ENCODE results near the gene PSMD4.
"Not testable (repeated sequence)": the region's sequence is repeated elsewhere in the genome, so short reads cannot be mapped to it uniquely, and the experiment has no call there.

The PSMD4 gene

GRCh38 chr1:151267760-151268159, 13.2 kb downstream of the PSMD4 start:
- H3K4me3 ChIP-seq: no peak overlapping the region
- no peak overlapping the region for H3K27ac ChIP-seq
- TF ChIP-seq, protein P1, sequence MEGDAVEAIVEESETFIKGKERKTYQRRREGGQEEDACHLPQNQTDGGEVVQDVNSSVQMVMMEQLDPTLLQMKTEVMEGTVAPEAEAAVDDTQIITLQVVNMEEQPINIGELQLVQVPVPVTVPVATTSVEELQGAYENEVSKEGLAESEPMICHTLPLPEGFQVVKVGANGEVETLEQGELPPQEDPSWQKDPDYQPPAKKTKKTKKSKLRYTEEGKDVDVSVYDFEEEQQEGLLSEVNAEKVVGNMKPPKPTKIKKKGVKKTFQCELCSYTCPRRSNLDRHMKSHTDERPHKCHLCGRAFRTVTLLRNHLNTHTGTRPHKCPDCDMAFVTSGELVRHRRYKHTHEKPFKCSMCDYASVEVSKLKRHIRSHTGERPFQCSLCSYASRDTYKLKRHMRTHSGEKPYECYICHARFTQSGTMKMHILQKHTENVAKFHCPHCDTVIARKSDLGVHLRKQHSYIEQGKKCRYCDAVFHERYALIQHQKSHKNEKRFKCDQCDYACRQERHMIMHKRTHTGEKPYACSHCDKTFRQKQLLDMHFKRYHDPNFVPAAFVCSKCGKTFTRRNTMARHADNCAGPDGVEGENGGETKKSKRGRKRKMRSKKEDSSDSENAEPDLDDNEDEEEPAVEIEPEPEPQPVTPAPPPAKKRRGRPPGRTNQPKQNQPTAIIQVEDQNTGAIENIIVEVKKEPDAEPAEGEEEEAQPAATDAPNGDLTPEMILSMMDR (IDR thresholded peaks at IDR 0.05): no peak
- DNase-seq (ENCODE audit: low spot score): no peak

- DNase-seq (ENCODE audit: low spot score): no peak
- TF ChIP-seq, protein P1 (IDR thresholded peaks at IDR 0.05): no peak
- Histone ChIP-seq H3K27ac (no peak overlapping the region), H3K4me3 (no peak overlapping the region)
Observed at GRCh38 chr1:151273924-151274466, 19.5 kb downstream of the PSMD4 start.

DNA sequence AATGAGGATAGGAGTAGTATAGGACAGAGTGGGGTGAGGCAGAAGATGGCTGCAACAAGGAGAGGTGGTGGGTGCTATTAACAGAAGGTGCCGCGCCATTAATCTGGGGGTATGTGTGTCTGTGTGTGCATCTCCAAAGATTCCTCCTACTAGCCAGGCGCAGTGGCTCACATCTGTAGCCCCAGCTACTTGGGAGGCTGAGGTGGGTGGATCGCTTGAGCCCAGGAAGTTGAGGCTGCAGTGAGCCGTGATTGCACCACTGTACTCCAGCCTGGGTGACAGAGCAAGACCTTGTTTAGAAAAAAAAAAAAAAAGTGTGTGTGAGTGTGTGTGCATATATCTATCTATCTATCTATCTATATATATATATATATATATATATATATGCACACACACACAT, 20.8 kb downstream of the PSMD4 start:
- not testable (repeated sequence) for H3K4me3 ChIP-seq; DNase-seq (ENCODE audit: low spot score); H3K27ac ChIP-seq

DNA sequence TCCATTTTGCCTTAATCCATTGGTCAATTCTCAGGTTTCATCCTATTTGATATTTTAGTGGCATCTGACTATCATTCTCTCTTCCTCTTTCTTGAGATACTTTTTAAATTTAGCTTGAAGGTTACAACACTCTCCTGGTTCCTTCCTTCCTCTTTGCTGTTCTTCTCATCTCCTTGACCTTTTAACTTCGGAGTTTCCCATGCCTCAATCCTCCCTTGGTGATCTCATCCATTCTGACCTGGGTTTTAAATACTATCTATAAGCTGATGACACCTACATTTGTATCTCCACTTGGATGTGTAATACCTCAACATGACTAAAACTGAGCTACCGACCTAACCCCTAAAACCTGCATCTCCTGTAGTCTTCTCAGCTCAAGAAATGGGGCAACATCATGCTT, 22.7 kb downstream of the PSMD4 start:
- no peak overlapping the region for H3K4me3 ChIP-seq
- DNase-seq (ENCODE audit: low spot score): no peak
- TF ChIP-seq, protein P1 (IDR thresholded peaks at IDR 0.05): no peak
- H3K27ac ChIP-seq: no peak overlapping the region

- TF ChIP-seq, protein P1 (IDR thresholded peaks at IDR 0.05): peak; percentile 32
- H3K4me3 ChIP-seq: peak overlapping the region; percentile 91
- peak overlapping the region; percentile 90 to 99 for H3K27ac ChIP-seq
- peak; percentile 99 for DNase-seq (ENCODE audit: low spot score)
Observed at GRCh38 chr1:151281225-151281968, 26.9 kb downstream of the PSMD4 start.

DNA sequence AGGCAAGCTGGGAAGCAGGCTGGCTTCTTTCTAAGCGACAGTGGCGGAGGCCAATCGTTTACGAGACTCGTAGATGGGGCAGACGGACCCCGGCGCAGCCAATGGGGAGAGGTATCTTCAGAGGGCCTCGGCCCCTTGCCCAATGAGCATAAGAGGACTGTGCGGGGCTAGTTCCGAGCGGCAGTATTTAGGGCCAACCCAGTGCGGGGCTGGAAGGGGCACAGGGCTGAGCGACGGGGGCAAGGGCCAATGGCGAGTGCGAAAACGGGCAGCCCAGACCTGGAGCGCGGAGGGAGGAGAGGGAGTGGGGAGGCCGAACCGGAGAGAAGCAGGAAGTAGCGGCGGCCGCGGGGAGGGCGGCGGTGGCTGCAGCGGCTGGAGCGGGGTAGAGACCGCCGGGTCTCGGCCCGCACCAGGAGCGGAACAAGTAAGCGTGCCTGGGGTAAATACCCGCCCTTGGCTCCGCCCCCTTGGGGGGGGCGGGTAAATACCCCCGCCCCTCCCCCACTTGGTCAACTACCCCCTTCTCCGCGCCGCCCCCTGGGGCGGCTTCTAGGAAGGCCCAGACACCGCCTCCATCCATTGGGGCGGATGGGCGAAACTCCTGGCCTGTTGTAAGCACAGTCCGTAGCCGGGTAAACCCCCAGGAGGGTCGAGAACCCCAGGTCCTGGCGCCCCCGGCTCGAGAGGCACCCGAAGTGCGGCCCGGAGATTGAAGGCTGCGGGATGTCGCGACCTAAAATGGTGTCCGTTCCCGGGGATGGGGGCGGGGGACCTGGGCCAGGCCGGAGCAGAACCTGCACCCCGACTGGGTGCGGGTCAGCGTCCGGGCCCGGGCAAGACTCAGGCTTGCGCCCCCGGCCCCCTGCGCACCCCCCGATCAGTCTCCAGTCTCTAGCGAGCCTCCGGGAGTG, 27.7 kb downstream of the PSMD4 start, which contains the start of gene ZNF687:
TSS of gene ZNF687 (plus strand) at position 331 of the 914 bp plus-strand sequence. CDS start 3,993 bp downstream, outside the sequence.
- Histone ChIP-seq H3K27ac (peak within 1 kb of the TSS; percentile 90 to 99), H3K4me3 (peak within 1 kb of the TSS; percentile 91)
- TF ChIP-seq, protein P1 (IDR thresholded peaks at IDR 0.05): no peak
- DNase-seq (ENCODE audit: low spot score): peak; percentile 100

Measured in coronary artery (tissue), 2 donors.